Uterus (tissue), 4 donors: Measurements from ENCODE around the gene SEC14L3. TPM values are rescaled to one million over a fixed set of nuclear protein-coding genes. Genes with fewer than 3 reads are reported as not detected.

Experiments used
- DNase-seq, 2 donors: peaks; one replicate each; pipeline ENCODE4 v3.0.0-alpha.2; 2019 to 2020
- H3K27ac ChIP-seq, 2 donors: fragments of 200-600 bp; sonication (generic); 1 replicate in 1 of 2; 2 replicates in 1 of 2; pipeline ENCODE4 v1.5.1; 2016 to 2018
- H3K27me3 ChIP-seq, 2 donors: fragments of 200-600 bp; sonication (generic); one replicate each; pipeline ENCODE4 v1.5.1; 2018 to 2019; ENCODE audit warnings: control low read depth in 1 of 2
- H3K36me3 ChIP-seq, 2 donors: fragments of 200-600 bp; sonication (generic); one replicate each; pipeline ENCODE4 v1.5.1; 2019; ENCODE audit warnings: control low read depth in 1 of 2
- H3K4me1 ChIP-seq, 2 donors: fragments of 200-600 bp; sonication (generic); one replicate each; pipeline ENCODE4 v1.5.1; 2018 to 2019; ENCODE audit warnings: control low read depth in 1 of 2
- H3K4me3 ChIP-seq, 2 donors: fragments of 200-600 bp; sonication (generic); 1 replicate in 1 of 2; 2 replicates in 1 of 2; pipeline ENCODE4 v1.5.1; 2018 to 2019; ENCODE audit warnings: mild to moderate bottlenecking in 1 of 2
- H3K9me3 ChIP-seq, 2 donors: fragments of 200-600 bp; sonication (generic); one replicate each; pipeline ENCODE4 v1.5.1; 2019; ENCODE audit warnings: control low read depth in 1 of 2
- CTCF ChIP-seq, 4 experiments: fragments of 200-600 bp in 2 of 4; fragments of 450-650 bp in 2 of 4; sonication (generic) in 2 of 4; IDR thresholded peaks; one replicate each; pipeline ENCODE4 v1.5.1; 2016 to 2019; ENCODE audit warnings: antibody characterized with exemption in 4 of 4, mild to moderate bottlenecking in 2 of 4, moderate library complexity in 1 of 4
- POLR2A ChIP-seq, 2 donors: fragments of 450-650 bp; IDR thresholded peaks; one replicate each; pipeline ENCODE4 v1.6.1; 2016; ENCODE audit warnings: antibody characterized with exemption in 2 of 2, mild to moderate bottlenecking in 1 of 2, moderate library complexity in 1 of 2
- intact Hi-C: fragments of 100-400 bp; cut with DNase I; formaldehyde crosslinking; loops from one replicate; pipeline ENCODE4 v1.15.1; 2023; ENCODE audit warnings: low total_unique reads
- total RNA-seq, 4 donors: library from RNA; depleted of rRNA in 3 of 4; stranded (reverse); fragments of >200 nt in 3 of 4; gene quantifications; one replicate each; pipeline versions ENCODE4 v1.1.0 to v1.2.4, GENCODE V29; 2014 to 2023
- donor health status: DM: yes; HTN: yes; CAD: no.

SEC14L3 gene
- total RNA-seq, 4 donors from 2014 or later: not detected

- no peaks in the 10 kb centered on the region for H3K27me3 ChIP-seq
- intact Hi-C loops: no loop called here
- H3K27ac ChIP-seq: no peak overlapping the region
- no peak overlapping the region for H3K4me3 ChIP-seq
- no peak for DNase-seq
- H3K4me1 ChIP-seq: no peaks in the 10 kb centered on the region
- no peaks in the 10 kb centered on the region for H3K36me3 ChIP-seq
- H3K9me3 ChIP-seq: no peaks in the 10 kb centered on the region
- TF ChIP-seq POLR2A (IDR thresholded peaks at IDR 0.05) (no peak), CTCF (IDR thresholded peaks at IDR 0.05) (no peak)
These were observed 16.3 kb upstream of the SEC14L3 start for GRCh38 chr22:30488121-30488520.

GRCh38 chr22:30486661-30487115, 14.9 kb upstream of the SEC14L3 start:
- H3K9me3 ChIP-seq: no peaks in the 10 kb centered on the region
- no peak overlapping the region for H3K27ac ChIP-seq
- no peaks in the 10 kb centered on the region for H3K27me3 ChIP-seq
- H3K4me3 ChIP-seq: no peak overlapping the region
- H3K4me1 ChIP-seq: no peaks in the 10 kb centered on the region
- intact Hi-C loops: no loop called here
- TF ChIP-seq CTCF (IDR thresholded peaks at IDR 0.05): no peak
- no peak for TF ChIP-seq POLR2A (IDR thresholded peaks at IDR 0.05)
- DNase-seq: no peak
- H3K36me3 ChIP-seq: no peaks in the 10 kb centered on the region

GRCh38 chr22:30486118-30486517, 14.3 kb upstream of the SEC14L3 start:
- H3K27me3 ChIP-seq: no peaks in the 10 kb centered on the region
- TF ChIP-seq POLR2A (IDR thresholded peaks at IDR 0.05) (no peak), CTCF (IDR thresholded peaks at IDR 0.05) (no peak)
- no peak for DNase-seq
- no peaks in the 10 kb centered on the region for H3K4me1 ChIP-seq
- H3K4me3 ChIP-seq: no peak overlapping the region
- H3K27ac ChIP-seq: no peak overlapping the region
- H3K9me3 ChIP-seq: no peaks in the 10 kb centered on the region
- intact Hi-C loops: no loop called here
- no peaks in the 10 kb centered on the region for H3K36me3 ChIP-seq

GRCh38 chr22:30485362-30485988, 13.7 kb upstream of the SEC14L3 start:
- Histone ChIP-seq H3K27me3 (no peaks in the 10 kb centered on the region), H3K4me1 (no peaks in the 10 kb centered on the region), H3K36me3 (no peaks in the 10 kb centered on the region), H3K9me3 (no peaks in the 10 kb centered on the region), H3K4me3 (no peak overlapping the region), H3K27ac (no peak overlapping the region)
- DNase-seq: peak; percentile 32 to 43
- TF ChIP-seq CTCF (IDR thresholded peaks at IDR 0.05) (peak; percentile 78 to 88 (median 84)), POLR2A (IDR thresholded peaks at IDR 0.05) (no peak)
- intact Hi-C loops: no loop called here

- intact Hi-C loops: no loop called here
- TF ChIP-seq POLR2A (IDR thresholded peaks at IDR 0.05) (no peak), CTCF (IDR thresholded peaks at IDR 0.05) (no peak)
- Histone ChIP-seq H3K4me3 (no peak overlapping the region), H3K4me1 (no peaks in the 10 kb centered on the region), H3K27ac (no peak overlapping the region), H3K36me3 (no peaks in the 10 kb centered on the region), H3K9me3 (no peaks in the 10 kb centered on the region), H3K27me3 (no peaks in the 10 kb centered on the region)
- DNase-seq: no peak
These were observed 11.4 kb upstream of the SEC14L3 start for GRCh38 chr22:30483169-30483568.
